Placental pericyte (primary cell): Measurements from ENCODE around the gene CD96. TPM values are rescaled to one million over a fixed set of nuclear protein-coding genes. Genes with fewer than 3 reads are reported as not detected.

Experiments used
- total RNA-seq: library from RNA; depleted of rRNA; stranded (reverse); fragments of >200 nt; gene quantifications from 2 replicates; pipeline ENCODE4 v1.2.3, GENCODE V29; 2012

CD96 gene, protein sequence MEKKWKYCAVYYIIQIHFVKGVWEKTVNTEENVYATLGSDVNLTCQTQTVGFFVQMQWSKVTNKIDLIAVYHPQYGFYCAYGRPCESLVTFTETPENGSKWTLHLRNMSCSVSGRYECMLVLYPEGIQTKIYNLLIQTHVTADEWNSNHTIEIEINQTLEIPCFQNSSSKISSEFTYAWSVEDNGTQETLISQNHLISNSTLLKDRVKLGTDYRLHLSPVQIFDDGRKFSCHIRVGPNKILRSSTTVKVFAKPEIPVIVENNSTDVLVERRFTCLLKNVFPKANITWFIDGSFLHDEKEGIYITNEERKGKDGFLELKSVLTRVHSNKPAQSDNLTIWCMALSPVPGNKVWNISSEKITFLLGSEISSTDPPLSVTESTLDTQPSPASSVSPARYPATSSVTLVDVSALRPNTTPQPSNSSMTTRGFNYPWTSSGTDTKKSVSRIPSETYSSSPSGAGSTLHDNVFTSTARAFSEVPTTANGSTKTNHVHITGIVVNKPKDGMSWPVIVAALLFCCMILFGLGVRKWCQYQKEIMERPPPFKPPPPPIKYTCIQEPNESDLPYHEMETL
- under 0.01 TPM in 1 of 2 replicates, not detected in the other for total RNA-seq

GRCh38 chr3:111541911-111542483 lies at the start of gene CD96:
TSS of gene CD96 (plus strand) at chr3:111542197. CDS start at chr3:111542249, 52 bp downstream.

GRCh38 chr3:111595232-111595631 lies 53.2 kb downstream of the CD96 start, which contains the start of gene ZBED2:
TSS of gene ZBED2 (minus strand) at chr3:111595346. CDS start at chr3:111594201, 1,145 bp downstream.

Other genes starting within 250 kb of the CD96 start
- gene ZBED2, start 53.1 kb downstream of the CD96 start, total RNA-seq: 0.14 TPM in 1 of 2 replicates, not detected in the other
- gene PLCXD2, start 132.5 kb downstream of the CD96 start, total RNA-seq: 1.3 and 4.0 TPM in 2 replicates